ENCODE data around the gene GJA3. TPM values are rescaled to one million over a fixed set of nuclear protein-coding genes. Genes with fewer than 3 reads are reported as not detected.

The GJA3 gene
- total RNA-seq, 3 donors from 2014 or later (not counting 1 experiment from before 2014, with no cell fraction given): 0.18 TPM; not detected in 2

GRCh38 chr13:20090349-20090748 is 70.5 kb downstream of the GJA3 start:
- H3K9me3 ChIP-seq (ENCODE audit: control insufficient read depth, insufficient read depth, low read length): no peaks in the 10 kb centered on the region
- intact Hi-C loops (cut with micrococcal nuclease): loop anchor here (1.0 kb wide), 1 partner anchor 73 kb away; no protein-coding TSS in a partner anchor
- ATAC-seq: no peak

More at GRCh38 chr13:20090349-20090748, 70.5 kb downstream of the GJA3 start:
- Mint-ChIP-seq H3K27ac (no peak overlapping the region), H3K36me3 (no peaks in the 10 kb centered on the region), H3K27me3 (ENCODE audit: low read depth in 2 of 2) (no peaks in the 10 kb centered on the region), H3K4me3 (no peak overlapping the region), H3K4me1 (no peaks in the 10 kb centered on the region), H3K9me3 (no peaks in the 10 kb centered on the region)
- H3K27me3 ChIP-seq (ENCODE audit: control insufficient read depth, insufficient read depth, low read length): no peaks in the 10 kb centered on the region
- no peaks in the 10 kb centered on the region for H3K4me1 ChIP-seq (ENCODE audit: control insufficient read depth, insufficient read depth, low read length)
- TF ChIP-seq CTCF (IDR thresholded peaks at IDR 0.05): peak; percentile 12
- no peak overlapping the region for H3K27ac ChIP-seq (ENCODE audit: low read length)
- peak in 1 of 2 donors; percentile 22 for DNase-seq
- H3K36me3 ChIP-seq (ENCODE audit: control insufficient read depth, insufficient read depth, low read length): peaks cover 6% of the 10 kb centered on the region
- no peak overlapping the region for H3K4me3 ChIP-seq (ENCODE audit: low read length)
- no CpG with 5 or more reads among the region's 1 CpG for WGBS (ENCODE audit: insufficient coverage)

Other genes starting within 250 kb of the GJA3 start
- gene ZMYM2, start 202.3 kb downstream of the GJA3 start, total RNA-seq: 100 to 1,000 TPM in 1 of 3 donors, 10 to 100 TPM in 2; 82.1 to 101 (median 87.0) TPM
- under 1 TPM in 1 of 3 donors, not detected in 2; 0.40 TPM for gene GJB2, start 31.9 kb upstream of the GJA3 start, total RNA-seq
- gene GJB6, start 71.3 kb upstream of the GJA3 start, total RNA-seq: 1 to 10 TPM in 1 of 3 donors, under 1 TPM in 2; 0.23 to 1.3 (median 0.26) TPM

Measured in natural killer cell (primary cell).